D341Med (cell line): Measurements from ENCODE around the gene GFOD2.
"Not testable (repeated sequence)": the region's sequence is repeated elsewhere in the genome, so short reads cannot be mapped to it uniquely, and the experiment has no call there.

Source experiments
- DNase-seq: peaks from one replicate; pipeline ENCODE4 v3.0.0; 2012; ENCODE audit warnings: low spot score

Gene GFOD2

GRCh38 chr16:67702130-67702529 is 17.0 kb downstream of the GFOD2 start:
- DNase-seq, result no peak

- no peak for DNase-seq
Observed at GRCh38 chr16:67701420-67701819, 17.7 kb downstream of the GFOD2 start.

- DNase-seq, result no peak
Observed at GRCh38 chr16:67699265-67699664, 19.9 kb downstream of the GFOD2 start.

- DNase-seq, result no peak
Observed at GRCh38 chr16:67697422-67698185, 21.5 kb downstream of the GFOD2 start.

- DNase-seq, result no peak
Observed at GRCh38 chr16:67694611-67695010, 24.5 kb downstream of the GFOD2 start.

GRCh38 chr16:67693517-67694285 is 25.4 kb downstream of the GFOD2 start:
- DNase-seq, result not testable (repeated sequence)

GRCh38 chr16:67685388-67686112 is 33.6 kb downstream of the GFOD2 start:
- DNase-seq, result no peak

GRCh38 chr16:67683767-67684166 is 35.3 kb downstream of the GFOD2 start:
- no peak for DNase-seq

- no peak for DNase-seq
Observed at GRCh38 chr16:67679935-67680897, 38.9 kb downstream of the GFOD2 start.

GRCh38 chr16:67678354-67679023 is 40.6 kb downstream of the GFOD2 start:
- no peak for DNase-seq

GRCh38 chr16:67677712-67678111 is 41.4 kb downstream of the GFOD2 start:
- no peak for DNase-seq

GRCh38 chr16:67676939-67677338 is 42.2 kb downstream of the GFOD2 start:
- no peak for DNase-seq

- no peak for DNase-seq
Observed at GRCh38 chr16:67676516-67676915, 42.6 kb downstream of the GFOD2 start.

- DNase-seq, result no peak
Observed at GRCh38 chr16:67675999-67676398, 43.1 kb downstream of the GFOD2 start.

- no peak for DNase-seq
Observed at GRCh38 chr16:67675579-67675935, 43.6 kb downstream of the GFOD2 start.

- DNase-seq, result peak; percentile 15
Observed at GRCh38 chr16:67674851-67675578, 44.1 kb downstream of the GFOD2 start.

- DNase-seq, result peak; percentile 25
Observed at GRCh38 chr16:67673712-67674580, 45.2 kb downstream of the GFOD2 start.

GRCh38 chr16:67672739-67673662 is 46.1 kb downstream of the GFOD2 start:
- DNase-seq, result peak; percentile 81
